Fibroblast of lung (primary cell): ENCODE results near the gene CYP4F8. TPM values are rescaled to one million over a fixed set of nuclear protein-coding genes. Genes with fewer than 3 reads are reported as not detected.
"Not testable (repeated sequence)": the region's sequence is repeated elsewhere in the genome, so short reads cannot be mapped to it uniquely, and the experiment has no call there.

Source experiments
- DNase-seq, 2 donors: peaks; one replicate each; pipeline versions ENCODE4 v3.0.0 to v3.0.0-alpha.2; 2010; ENCODE audit warnings: low read depth in 2 of 2
- H2AFZ ChIP-seq: 2 replicates; pipeline ENCODE4 v1.5.1; 2012; ENCODE audit warnings: low read length, control low read depth, inconsistent platforms
- H3K27ac ChIP-seq: 2 replicates; pipeline ENCODE4 v1.5.1; 2011; ENCODE audit warnings: low read length, control low read depth; ENCODE audit not compliant: insufficient read depth
- H3K27me3 ChIP-seq: 2 replicates; pipeline ENCODE4 v1.5.1; 2011; ENCODE audit warnings: mild to moderate bottlenecking, low read length; ENCODE audit not compliant: control insufficient read depth, insufficient read depth
- H3K36me3 ChIP-seq: 2 replicates; pipeline ENCODE4 v1.5.1; 2011; ENCODE audit warnings: low read length; ENCODE audit not compliant: control insufficient read depth, insufficient read depth
- H3K4me1 ChIP-seq: 2 replicates; pipeline ENCODE4 v1.5.1; 2011; ENCODE audit warnings: low read length; ENCODE audit not compliant: control insufficient read depth, insufficient read depth; ENCODE audit errors: extremely low read depth
- H3K4me2 ChIP-seq: 2 replicates; pipeline ENCODE4 v1.5.1; 2011; ENCODE audit warnings: low read length, control low read depth; ENCODE audit not compliant: insufficient read depth; ENCODE audit errors: extremely low read depth
- H3K4me3 ChIP-seq, 4 experiments: fragments of 200-600 bp in 1 of 4; sonication (generic) in 1 of 4; replicated peaks in 1 of 4; 2 replicates each; pipeline ENCODE4 v1.5.1; 2011 to 2016; ENCODE audit warnings: low read length in 4 of 4, low read depth in 3 of 4, mild to moderate bottlenecking in 3 of 4, control low read depth in 2 of 4, inconsistent platforms in 1 of 4, mixed read lengths in 1 of 4; ENCODE audit not compliant: insufficient read depth in 1 of 4; ENCODE audit errors: control extremely low read depth in 1 of 4
- H3K79me2 ChIP-seq: 2 replicates; pipeline ENCODE4 v1.5.1; 2012; ENCODE audit warnings: mild to moderate bottlenecking, low read length, inconsistent platforms; ENCODE audit not compliant: control insufficient read depth, insufficient read depth
- H3K9ac ChIP-seq: 2 replicates; pipeline ENCODE4 v1.5.1; 2011; ENCODE audit warnings: mild to moderate bottlenecking, low read length, control low read depth; ENCODE audit not compliant: insufficient read depth
- H3K9me3 ChIP-seq: 2 replicates; pipeline ENCODE4 v1.5.1; 2012; ENCODE audit warnings: low read depth, low read length; ENCODE audit not compliant: control insufficient read depth, insufficient read depth
- H4K20me1 ChIP-seq: 2 replicates; pipeline ENCODE4 v1.5.1; 2011; ENCODE audit warnings: low read length; ENCODE audit not compliant: control insufficient read depth, insufficient read depth; ENCODE audit errors: extremely low read depth
- EZH2 ChIP-seq: IDR thresholded peaks from 2 replicates; pipeline ENCODE4 v1.5.1; 2012; ENCODE audit warnings: low read length, control low read depth, mild to moderate bottlenecking; ENCODE audit errors: missing control alignments
- polyA plus RNA-seq, 2 donors: library from polyadenylated mRNA; depleted of rRNA in 1 of 2; stranded (reverse) in 1 of 2; unstranded in 1 of 2; fragments of >200 nt; gene quantifications; 2 replicates each; pipeline ENCODE4 v1.2.1, GENCODE V29; 2011 to 2012; ENCODE audit warnings: missing spikeins in 1 of 2
- total RNA-seq: library from RNA; depleted of rRNA; stranded (reverse); fragments of >200 nt; gene quantifications from 2 replicates; pipeline ENCODE4 v1.2.1, GENCODE V29; 2014
- TF ChIP-seq, protein P1 (sequence below), 2 donors: IDR thresholded peaks in 1 of 2; conservative IDR thresholded peaks in 1 of 2; 1 replicate in 1 of 2; 2 replicates in 1 of 2; pipeline ENCODE4 v1.5.1; 2011 to 2012; ENCODE audit warnings: low read length in 2 of 2, control low read depth in 1 of 2, inconsistent platforms in 1 of 2, low read depth in 1 of 2, mild to moderate bottlenecking in 1 of 2

The CYP4F8 gene
- total and polyA plus RNA-seq, 2 donors (not counting 1 experiment from before 2014, with no cell fraction given): not detected

DNA sequence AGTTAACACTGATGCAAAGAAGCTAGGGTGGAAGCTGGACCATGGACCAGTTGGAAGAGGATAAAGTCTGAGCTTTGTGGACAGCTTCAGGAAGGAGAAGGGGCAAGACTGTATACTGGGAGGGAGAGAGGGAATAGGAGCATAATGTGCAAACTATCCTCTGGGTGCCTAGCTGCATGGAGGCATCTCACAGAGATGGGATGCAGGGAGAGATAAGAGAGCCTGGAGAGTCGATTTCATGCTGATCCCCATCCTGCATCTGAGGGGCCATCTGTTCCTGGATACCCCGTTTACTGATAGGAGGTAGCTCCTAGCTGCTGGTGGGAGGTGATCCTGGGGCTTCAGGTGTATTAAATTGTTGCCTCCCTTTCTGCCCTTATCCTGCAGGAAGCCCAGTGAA is 34.5 kb downstream of the CYP4F8 start:
- Histone ChIP-seq H3K36me3 (no peaks in the 10 kb centered on the region), H3K27me3 (no peaks in the 10 kb centered on the region), H3K4me3 (no peak overlapping the region), H3K9me3 (no peaks in the 10 kb centered on the region), H3K27ac (no peak overlapping the region), H4K20me1 (no peaks in the 10 kb centered on the region), H2AFZ (no peak overlapping the region), H3K4me1 (no peaks in the 10 kb centered on the region), H3K4me2 (no peak overlapping the region), H3K9ac (no peak overlapping the region), H3K79me2 (no peaks in the 10 kb centered on the region)
- TF ChIP-seq, protein P1, sequence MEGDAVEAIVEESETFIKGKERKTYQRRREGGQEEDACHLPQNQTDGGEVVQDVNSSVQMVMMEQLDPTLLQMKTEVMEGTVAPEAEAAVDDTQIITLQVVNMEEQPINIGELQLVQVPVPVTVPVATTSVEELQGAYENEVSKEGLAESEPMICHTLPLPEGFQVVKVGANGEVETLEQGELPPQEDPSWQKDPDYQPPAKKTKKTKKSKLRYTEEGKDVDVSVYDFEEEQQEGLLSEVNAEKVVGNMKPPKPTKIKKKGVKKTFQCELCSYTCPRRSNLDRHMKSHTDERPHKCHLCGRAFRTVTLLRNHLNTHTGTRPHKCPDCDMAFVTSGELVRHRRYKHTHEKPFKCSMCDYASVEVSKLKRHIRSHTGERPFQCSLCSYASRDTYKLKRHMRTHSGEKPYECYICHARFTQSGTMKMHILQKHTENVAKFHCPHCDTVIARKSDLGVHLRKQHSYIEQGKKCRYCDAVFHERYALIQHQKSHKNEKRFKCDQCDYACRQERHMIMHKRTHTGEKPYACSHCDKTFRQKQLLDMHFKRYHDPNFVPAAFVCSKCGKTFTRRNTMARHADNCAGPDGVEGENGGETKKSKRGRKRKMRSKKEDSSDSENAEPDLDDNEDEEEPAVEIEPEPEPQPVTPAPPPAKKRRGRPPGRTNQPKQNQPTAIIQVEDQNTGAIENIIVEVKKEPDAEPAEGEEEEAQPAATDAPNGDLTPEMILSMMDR (conservative IDR thresholded peaks at IDR 0.05 in 1 of 2, IDR thresholded peaks at IDR 0.05 in 1 of 2; ENCODE audit: low read depth in 1 of 2, low read length in 2 of 2): no peak
- no peak for TF ChIP-seq EZH2
- DNase-seq: no peak

- H3K27ac ChIP-seq, DNase-seq, H3K9ac ChIP-seq, H3K79me2 ChIP-seq, H3K4me3 ChIP-seq, H3K36me3 ChIP-seq, H2AFZ ChIP-seq, H4K20me1 ChIP-seq, H3K27me3 ChIP-seq, H3K9me3 ChIP-seq, H3K4me1 ChIP-seq, H3K4me2 ChIP-seq: not testable (repeated sequence)
These were observed 35.1 kb downstream of the CYP4F8 start for GRCh38 chr19:15650123-15650522.

GRCh38 chr19:15651791-15652190 is 36.8 kb downstream of the CYP4F8 start:
- no peak for DNase-seq
- Histone ChIP-seq H3K9me3 (no peaks in the 10 kb centered on the region), H3K27ac (no peak overlapping the region), H3K36me3 (no peaks in the 10 kb centered on the region), H3K9ac (no peak overlapping the region), H2AFZ (no peak overlapping the region), H3K4me2 (no peak overlapping the region), H3K79me2 (no peaks in the 10 kb centered on the region), H3K4me1 (no peaks in the 10 kb centered on the region), H4K20me1 (no peaks in the 10 kb centered on the region), H3K4me3 (no peak overlapping the region), H3K27me3 (no peaks in the 10 kb centered on the region)
- no peak for TF ChIP-seq EZH2
- TF ChIP-seq, protein P1 (conservative IDR thresholded peaks at IDR 0.05 in 1 of 2, IDR thresholded peaks at IDR 0.05 in 1 of 2; ENCODE audit: low read depth in 1 of 2, low read length in 2 of 2): no peak
